PC-9 (cell line): ENCODE results near the gene SPEF1.

ENCODE experiments used
- EZH2 ChIP-seq: fragments of 200-600 bp; sonication (generic); IDR thresholded peaks from 2 replicates; pipeline ENCODE4 v1.8.0; 2017; ENCODE audit warnings: antibody characterized with exemption, low read depth
- TF ChIP-seq, protein P1 (sequence below): fragments of 200-600 bp; sonication (generic); conservative IDR thresholded peaks from 2 replicates; pipeline ENCODE4 v1.6.1; 2017; ENCODE audit warnings: mixed run types, antibody characterized with exemption, mild to moderate bottlenecking, moderate library complexity

DNA sequence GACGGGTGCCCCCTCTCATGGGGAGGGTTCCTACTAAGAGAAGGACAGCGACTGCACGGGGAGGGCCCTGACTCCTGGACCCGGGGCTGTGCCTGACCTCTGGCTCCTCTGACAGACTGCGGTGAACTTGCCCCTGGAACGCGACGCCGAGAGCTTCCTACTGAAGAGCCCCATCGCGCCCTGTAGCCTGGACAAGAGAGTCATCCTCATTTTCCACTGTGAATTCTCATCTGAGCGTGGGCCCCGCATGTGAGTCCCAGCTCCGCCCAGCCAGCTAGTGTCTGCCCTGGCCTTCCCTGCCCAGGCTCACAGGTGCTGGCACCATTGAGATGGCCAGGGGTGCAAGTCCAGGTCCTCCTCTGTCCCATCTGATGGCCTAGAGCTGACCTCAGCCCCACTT is 22.0 kb upstream of the SPEF1 start:
- TF ChIP-seq EZH2, result no peak
- TF ChIP-seq, protein P1, sequence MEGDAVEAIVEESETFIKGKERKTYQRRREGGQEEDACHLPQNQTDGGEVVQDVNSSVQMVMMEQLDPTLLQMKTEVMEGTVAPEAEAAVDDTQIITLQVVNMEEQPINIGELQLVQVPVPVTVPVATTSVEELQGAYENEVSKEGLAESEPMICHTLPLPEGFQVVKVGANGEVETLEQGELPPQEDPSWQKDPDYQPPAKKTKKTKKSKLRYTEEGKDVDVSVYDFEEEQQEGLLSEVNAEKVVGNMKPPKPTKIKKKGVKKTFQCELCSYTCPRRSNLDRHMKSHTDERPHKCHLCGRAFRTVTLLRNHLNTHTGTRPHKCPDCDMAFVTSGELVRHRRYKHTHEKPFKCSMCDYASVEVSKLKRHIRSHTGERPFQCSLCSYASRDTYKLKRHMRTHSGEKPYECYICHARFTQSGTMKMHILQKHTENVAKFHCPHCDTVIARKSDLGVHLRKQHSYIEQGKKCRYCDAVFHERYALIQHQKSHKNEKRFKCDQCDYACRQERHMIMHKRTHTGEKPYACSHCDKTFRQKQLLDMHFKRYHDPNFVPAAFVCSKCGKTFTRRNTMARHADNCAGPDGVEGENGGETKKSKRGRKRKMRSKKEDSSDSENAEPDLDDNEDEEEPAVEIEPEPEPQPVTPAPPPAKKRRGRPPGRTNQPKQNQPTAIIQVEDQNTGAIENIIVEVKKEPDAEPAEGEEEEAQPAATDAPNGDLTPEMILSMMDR, result no peak
